Cardiac ventricle fibroblast (primary cell): Measurements from ENCODE around the gene KLF3. TPM values are rescaled to one million over a fixed set of nuclear protein-coding genes. Genes with fewer than 3 reads are reported as not detected.

Experiments used
- total RNA-seq: library from RNA; depleted of rRNA; stranded (reverse); fragments of >200 nt; gene quantifications from 2 replicates; pipeline ENCODE4 v1.2.3, GENCODE V29; 2015

Gene KLF3
- total RNA-seq = 19.8 and 27.9 TPM in 2 replicates

GRCh38 chr4:38663801-38664705 is at the start of gene KLF3:
Gene KLF3 (plus strand): TSS chr4:38664199. CDS start chr4:38680626, 16,427 bp downstream.

Other genes starting within 250 kb of the KLF3 start
- gene TLR10, start 118.8 kb downstream of the KLF3 start, total RNA-seq = not detected in 2 replicates
- gene TLR1, start 140.6 kb downstream of the KLF3 start, total RNA-seq = 3.6 and 3.9 TPM in 2 replicates
- gene TLR6, start 192.6 kb downstream of the KLF3 start, total RNA-seq = 2.0 and 2.7 TPM in 2 replicates
- gene FAM114A1, start 203.6 kb downstream of the KLF3 start, total RNA-seq = 185 and 211 TPM in 2 replicates